Stimulated activated CD4-positive, alpha-beta T cell treated with anti-CD3 and anti-CD28 coated beads, Interleukin-1b, Interleukin-23, amount 100 ng/mL, for 24 hours (primary cell): ENCODE measurements around the gene CDC42SE2.
"Not testable (repeated sequence)": the region's sequence is repeated elsewhere in the genome, so short reads cannot be mapped to it uniquely, and the experiment has no call there.

Experiments
- DNase-seq, 4 experiments: peaks; one replicate each; pipeline ENCODE4 v3.0.0-alpha.2; 2020; ENCODE audit warnings: low read depth in 4 of 4, low spot score in 1 of 4

CDC42SE2 gene

DNA sequence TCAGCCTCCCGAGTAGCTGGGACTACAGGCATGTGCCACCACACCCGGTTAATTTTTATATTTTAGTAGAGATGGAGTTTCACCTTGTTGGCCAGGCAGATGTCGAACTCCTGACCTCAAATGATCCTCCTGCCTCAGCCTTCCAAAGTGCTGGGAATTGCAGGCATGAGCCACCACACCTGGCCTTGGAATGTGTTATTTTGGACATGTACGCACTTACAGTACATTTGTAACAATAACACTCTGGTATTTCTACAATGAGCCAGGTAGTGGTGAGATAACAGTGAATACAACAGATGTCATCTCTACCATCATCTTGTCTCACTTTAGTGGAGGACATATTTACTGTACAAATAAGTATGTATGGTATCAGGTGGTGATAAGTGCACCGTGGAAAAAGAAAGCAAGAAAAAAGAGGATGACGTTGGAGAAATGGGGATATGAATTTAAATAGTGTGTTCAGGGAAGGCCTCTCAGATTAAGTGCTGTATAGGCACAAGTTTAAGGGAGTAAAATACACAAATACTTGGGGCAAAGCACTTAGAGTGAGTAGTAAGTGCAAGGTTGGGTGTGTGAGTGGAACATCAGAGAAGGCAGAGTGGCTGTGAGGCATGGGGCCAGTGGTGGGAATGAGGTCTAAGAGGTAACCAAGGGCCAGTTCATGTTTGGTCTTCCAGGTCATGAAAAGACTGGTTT is 100.1 kb downstream of the CDC42SE2 start:
- DNase-seq: no peak

DNA sequence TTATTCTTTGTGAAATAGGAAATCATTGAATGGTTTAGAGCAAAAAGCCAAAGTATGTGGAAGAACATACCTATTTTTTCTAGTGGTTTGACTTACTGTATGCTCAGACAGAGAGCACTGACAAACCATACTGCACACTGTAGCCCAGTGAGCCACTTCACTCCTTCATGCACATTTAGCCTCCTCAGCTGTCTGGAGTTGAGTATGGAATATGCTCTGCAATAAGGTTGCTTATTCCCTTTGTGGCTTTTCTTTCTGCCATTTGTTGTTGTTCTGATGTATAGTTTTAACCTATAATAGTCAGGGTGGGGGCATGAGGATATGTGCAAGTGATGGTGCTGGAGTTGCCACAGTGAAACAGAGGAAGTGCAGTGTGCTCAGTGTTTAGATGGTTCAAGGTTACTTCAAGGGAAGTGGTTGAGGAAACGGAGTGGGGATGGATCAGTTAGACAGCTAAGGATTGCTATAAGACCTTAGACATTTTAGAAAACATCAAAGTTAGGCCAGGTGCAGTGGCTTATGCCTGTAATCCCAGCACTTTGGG is 100.7 kb downstream of the CDC42SE2 start:
- DNase-seq: no peak

DNA sequence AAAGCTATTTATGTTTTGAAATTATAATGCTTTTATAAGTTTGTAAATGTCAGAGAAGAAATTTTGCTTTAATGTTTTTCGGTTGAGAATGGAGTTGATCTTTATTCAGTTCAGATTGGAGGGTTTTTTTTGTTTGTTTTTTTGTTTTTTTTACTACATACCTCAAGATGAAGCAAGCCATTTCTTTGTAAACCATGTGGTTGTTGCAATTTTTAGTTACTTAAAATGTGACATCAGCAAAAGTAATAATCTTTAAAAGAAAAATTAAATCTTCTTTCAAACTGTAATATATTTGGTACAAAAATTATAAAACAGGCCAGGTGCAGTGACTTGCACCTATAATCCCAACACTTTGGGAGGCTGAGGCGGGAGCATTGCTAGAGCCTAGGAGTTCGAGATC is 102.6 kb downstream of the CDC42SE2 start:
- no peak for DNase-seq

DNA sequence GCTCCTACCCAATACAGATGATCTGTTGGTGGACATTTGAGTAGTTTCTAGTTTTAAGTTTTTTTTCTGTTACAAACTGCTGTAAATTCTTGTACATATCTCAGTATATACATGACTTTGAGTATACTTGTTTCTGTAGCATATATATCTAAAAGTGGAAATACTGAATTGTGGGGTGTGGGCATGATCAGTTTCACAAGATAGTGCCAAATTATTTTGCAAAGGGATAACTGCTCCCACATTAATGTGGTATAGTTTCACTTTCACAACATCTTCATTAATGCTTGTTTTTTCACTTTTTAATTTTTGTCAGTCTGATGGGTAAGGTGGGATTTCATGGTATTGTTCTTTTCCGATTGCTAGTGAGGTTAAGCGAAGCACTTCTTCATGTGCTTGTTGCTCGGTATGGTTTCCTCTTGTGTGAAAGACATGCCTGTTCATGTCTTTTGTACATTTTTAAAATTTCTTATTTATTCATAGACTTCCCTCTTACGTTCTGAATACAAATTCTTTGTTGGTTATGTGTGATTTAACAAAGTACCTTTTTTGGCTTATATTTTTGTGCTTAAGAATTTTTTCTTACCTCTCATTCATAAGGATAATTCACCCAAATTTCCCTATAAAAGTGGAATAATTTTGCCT is 103.5 kb downstream of the CDC42SE2 start:
- DNase-seq: no peak

- no peak for DNase-seq
These were observed 105.0 kb downstream of the CDC42SE2 start for GRCh38 chr5:131368866-131369265.

GRCh38 chr5:131369558-131369957 is 105.7 kb downstream of the CDC42SE2 start:
- no peak for DNase-seq

- DNase-seq: no peak
These were observed 108.0 kb downstream of the CDC42SE2 start for GRCh38 chr5:131371835-131372234.

DNA sequence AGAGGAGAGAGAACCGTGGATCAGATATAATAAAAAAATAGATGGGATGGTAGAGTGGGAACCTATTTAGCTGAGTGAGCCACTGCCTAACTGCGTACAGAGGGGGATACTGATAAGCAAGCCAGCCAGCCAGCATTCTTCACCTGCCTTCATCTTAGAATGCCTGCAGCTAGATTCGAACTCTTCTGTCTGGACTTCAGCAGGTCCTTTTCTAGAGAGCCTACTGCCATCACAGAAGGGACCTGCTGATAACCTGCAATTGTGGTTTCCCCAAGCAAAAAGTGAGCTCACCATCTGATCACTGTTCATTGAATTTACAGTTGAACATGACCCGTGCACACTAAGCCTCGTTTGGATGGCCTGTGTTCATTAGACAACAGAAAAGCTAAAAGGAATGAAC is 109.4 kb downstream of the CDC42SE2 start:
- no peak for DNase-seq

DNA sequence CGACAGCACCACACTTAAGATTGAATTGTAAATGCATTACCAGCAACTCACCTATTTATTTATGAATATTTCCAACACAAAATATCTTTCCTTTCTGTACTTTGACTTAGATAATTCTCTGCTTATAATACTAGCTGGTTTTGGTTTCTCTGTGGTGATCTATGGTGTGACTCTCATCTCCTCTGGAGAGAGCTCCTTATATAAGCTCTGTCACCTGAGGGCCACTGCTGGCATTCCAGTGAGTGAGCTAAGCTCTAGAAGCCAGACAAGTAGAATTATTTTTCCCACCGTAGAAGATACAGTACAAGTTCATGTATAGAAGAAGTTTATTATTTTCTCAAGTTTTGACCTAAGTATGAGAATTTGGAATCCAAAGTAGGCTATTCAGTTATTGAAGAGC is 111.5 kb downstream of the CDC42SE2 start:
- DNase-seq: no peak

- no peak for DNase-seq
These were observed 113.5 kb downstream of the CDC42SE2 start for GRCh38 chr5:131377346-131377745.

DNA sequence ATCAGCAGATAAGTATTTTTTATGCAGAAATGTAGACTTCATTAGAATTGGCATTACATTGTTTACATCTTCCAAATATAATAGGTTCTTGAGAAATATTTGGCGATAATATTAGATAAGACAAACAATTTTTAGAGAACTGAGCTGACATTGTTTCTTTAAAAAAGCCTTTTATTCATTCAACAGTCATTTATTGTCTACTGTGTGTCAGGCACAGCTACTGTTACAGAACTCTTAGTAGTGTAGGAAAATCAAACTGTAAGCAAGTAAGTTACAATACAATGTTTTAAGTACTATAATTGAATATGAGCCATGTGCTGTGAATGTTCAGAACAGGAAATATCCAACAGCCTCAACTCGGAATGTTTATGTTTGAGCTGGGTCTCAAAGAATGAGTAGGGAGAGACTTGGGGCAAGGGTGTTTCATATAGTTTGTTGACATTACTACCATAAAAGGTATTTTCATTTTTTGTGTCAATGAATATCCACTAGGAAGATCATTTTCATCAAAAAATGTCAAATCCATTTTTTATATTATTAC is 114.0 kb downstream of the CDC42SE2 start:
- no peak for DNase-seq

DNA sequence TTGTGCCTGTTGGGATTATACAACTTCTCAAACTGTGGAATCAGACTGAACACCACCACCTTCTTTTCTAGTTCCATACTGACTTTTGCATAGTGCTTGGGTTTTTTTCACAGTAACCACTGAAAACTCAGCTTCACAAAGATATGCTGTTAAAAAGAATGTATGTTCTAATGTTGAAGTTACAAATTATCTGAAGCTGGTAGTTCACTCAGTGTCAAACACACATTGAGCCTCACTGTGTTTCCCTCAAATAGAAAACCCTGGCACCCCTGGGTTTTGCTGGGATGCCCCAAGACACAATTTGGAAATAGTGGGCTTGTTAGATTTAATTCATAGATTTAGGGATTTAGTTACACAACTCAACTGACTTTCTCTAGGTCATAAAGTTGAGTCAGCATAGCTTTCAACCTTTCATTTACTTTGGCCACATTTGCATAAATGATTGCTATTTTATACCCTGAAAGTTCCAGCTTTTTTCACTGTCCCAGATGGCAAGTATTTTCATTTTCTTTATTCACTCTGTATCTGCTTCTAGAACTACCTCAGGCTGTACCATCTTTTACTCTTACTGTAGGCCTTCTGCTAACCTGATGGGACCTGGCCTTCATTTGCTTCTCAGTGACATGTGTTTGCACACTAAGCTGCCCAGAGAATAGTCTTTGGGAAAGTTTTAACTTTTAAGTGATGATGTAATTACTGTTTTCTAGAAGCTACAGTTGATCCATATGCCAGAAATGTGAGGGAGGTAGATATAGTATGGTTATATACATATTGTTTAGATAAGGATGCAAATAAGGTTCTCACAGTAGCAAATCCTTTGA is 115.1 kb downstream of the CDC42SE2 start:
- DNase-seq: no peak

GRCh38 chr5:131379723-131380122 is 115.9 kb downstream of the CDC42SE2 start:
- DNase-seq: peak in 2 of 4 experiments; percentile 35 to 51

DNA sequence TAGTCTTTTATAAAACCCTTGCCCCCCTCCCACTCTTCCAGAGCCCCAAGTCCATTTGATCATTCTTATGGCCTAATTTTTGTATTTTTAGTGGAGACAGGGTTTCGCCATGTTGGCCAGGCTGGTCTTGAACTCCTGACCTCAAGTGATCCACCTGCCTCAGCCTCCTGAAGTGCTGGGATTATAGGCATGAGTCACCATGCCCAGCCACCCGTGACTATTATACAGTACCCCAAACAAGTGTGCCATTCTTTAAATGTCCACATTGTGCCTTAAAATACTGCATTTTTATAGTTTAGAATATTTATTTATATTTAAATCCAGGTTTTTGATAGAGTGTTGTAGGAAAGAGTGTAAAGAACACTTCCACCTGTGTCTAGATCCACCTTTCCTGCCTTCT is 116.4 kb downstream of the CDC42SE2 start:
- not testable (repeated sequence) for DNase-seq

DNA sequence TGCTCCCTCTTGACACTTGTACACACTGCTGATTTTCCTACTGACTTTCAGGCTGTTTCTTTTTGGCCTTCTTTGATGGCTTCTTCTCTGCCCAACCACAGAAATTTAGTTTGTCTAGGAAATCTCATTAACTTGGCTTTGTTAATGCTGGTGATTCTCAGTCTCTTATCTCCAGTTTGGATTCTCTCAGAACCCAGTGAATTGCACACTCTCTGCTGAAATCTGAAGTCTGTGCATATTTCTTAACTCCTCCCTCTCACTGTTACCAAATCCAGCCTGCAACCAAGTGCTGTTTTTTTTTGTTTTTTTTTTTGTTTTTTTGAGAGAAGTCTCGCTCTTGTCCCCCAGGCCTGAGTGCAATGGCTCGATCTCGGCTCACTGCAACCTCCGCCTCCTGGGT is 117.2 kb downstream of the CDC42SE2 start:
- DNase-seq: no peak

DNA sequence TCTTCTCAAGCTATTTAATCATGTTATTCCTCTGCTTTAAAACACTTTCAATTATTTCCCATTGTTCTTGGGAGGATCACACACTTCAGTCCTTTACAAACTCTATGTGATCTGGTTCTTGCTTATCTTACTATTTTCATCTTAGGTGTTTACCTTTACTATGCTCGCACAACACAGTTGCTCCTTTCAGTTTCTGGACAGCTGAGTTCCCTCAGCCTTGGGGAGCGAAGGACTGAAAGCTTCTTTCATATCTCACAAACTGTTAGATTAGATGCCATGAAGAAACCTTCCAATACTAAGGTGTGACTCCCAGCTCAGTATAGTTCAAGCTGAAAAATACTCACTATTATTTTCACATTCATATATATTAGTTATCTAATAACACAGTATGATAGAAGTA is 117.9 kb downstream of the CDC42SE2 start:
- no peak for DNase-seq

DNA sequence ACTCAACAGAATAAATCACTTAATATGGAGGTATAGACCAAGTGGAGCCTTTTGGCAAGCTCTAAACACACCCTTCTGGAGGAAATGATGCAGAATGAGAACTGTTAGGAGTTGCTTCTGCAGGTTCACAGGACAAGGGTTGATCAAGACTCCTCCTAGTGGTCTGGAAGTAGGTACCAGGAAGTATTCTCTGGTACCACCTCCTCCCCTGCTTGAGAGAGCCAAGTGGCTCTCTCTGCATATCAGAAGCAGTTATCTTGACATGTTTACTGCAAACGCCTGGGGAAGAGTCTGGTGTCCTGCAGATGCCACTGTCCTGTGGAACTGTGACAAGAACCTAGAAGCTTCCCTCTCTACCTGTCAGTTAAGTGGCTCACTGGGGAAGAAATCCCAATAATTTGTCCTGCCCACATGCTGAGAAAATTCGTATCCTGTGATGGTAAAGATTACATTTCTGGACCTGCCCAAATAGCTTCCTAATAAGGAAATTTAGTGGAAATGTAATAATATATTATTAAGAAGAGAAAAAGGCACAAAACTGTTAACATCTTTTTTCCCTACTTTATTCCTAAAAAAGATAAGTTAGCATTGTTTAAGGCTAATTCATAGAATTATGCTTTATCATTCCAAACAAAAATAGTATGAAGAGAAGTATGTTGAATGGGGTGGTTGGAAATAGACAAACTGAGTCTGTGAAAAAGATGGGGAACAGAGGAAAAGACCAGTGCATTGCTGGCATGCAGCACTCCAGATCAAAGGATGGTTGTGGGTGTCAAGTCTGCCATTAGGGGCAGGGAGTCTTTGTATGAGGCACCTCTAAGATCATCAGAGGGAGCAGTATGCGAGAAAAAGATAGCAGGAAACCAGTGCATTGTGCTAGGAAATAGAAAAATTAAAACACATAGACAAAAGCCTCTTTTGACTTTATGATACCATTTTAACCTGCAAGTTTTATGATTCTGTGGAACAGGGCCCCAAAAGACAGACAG is 118.8 kb downstream of the CDC42SE2 start:
- no peak for DNase-seq

DNA sequence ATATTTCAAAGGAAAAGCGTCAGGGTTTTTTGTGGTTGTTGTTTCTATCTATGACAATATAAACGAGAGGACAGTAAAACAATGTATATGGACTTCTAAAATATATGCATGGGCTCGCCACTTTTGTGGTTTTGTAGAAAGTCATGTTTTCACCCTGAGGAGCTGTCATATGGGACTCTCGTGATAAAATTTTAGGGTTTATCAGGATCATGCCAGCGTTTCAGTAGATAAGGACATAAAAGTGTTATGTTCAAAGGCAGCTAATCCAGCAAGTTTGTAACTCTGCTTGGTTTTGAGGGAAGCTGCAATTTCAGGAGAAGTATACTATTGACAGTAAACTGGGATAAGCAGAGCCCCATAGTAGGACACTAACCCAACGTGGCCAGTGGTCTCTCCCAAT is 120.3 kb downstream of the CDC42SE2 start:
- DNase-seq: no peak

DNA sequence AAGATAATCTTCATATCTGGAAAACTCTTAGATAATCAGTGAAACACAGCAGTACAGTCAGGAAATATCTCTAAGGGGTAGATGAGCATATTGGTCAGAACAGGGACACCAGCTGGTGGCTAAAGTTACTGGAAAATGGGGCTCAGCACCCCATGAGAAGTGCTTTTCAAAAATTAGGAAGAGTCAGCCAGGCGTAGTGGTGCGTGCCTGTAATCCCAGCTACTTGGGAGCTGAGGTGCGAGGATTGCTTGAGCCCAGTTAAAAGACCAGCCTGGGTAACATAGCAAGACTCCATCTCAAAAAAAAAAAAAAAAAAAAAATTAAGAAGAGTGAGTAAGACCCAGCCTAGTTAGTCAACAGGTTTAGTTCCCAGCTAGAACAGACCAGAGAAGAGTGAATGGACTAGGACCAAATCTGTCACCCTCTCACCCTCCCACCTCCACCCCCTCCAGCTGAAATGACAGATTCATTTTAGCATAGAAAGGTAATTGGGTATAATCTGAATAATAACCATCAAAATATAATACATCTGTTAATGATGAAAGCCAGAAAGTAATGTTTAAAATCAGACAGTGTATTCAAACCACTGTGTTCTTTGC is 120.9 kb downstream of the CDC42SE2 start:
- DNase-seq: peak in 1 of 4 experiments; percentile 32

DNA sequence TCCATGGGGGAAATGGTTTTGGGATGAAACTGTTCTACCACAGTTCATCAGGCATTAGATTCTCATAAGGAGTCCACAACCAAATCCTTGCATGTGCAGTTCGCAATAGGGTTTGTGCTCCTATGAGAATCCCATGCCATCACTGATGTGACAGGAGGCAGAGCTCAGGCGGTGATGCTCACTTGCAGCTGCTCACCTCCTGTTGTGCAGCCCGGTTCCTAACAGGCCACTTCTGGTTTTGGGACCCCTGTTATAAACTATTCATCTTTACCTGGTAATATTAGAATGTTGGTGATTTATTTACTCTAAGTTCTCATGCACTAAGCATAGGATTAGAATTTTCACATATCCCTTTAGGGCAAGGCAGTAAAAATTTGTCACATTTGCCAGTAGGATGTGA is 122.3 kb downstream of the CDC42SE2 start:
- DNase-seq: no peak
